ENCODE measurements around the gene NR3C1.
"Not testable (repeated sequence)": the region's sequence is repeated elsewhere in the genome, so short reads cannot be mapped to it uniquely, and the experiment has no call there.

Gene NR3C1

DNA sequence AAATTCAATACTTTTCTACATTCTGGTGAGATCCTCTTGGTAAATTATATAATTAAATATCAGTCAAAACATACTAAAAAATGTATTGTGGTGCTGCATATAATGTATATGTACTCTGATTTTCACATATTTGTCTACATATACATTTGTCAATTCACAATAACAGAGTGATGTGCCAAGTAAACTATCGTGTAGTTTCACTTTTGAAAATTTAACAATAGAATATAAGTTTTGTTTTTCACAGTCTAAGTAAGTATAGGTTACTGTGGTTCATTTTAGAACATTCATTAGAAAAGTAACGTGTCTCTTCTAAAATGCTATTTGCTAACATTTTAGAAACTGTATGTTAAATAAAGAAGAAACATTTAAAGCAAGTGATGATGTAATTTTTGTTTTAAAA, 73.6 kb downstream of the NR3C1 start:
- no peak for DNase-seq

DNA sequence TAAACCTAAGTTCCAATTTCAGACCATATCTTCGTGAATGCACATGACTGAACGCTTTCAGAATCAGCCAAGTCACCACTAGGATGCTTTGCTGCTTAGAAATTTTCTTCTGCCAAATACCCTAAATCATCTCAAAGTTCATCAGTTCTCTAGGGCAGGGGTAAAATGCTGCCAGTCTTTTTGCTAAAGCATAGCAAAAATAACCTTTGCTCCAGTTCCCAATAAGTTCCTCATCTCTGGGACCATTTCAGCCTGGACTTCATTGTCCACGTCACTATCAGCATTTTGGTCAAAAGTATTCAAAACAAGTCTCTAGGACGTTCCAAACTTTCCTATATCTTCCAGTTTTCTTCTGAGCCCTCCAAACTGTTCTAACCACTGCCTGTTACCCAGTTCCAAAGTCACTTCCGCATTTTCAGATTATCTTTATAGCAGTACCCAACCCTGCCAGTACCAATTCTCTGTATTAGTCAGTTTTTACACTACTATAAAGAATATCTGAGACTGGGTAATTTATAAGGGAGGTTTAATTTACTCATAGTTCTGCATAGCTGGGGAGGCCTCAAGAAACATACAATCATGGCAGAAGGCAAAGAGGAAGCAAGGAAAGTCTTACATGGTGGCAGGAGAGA, 74.8 kb downstream of the NR3C1 start:
- no peak for DNase-seq

- not testable (repeated sequence) for DNase-seq
Measured at GRCh38 chr5:143325086-143325485, 78.4 kb downstream of the NR3C1 start.

DNA sequence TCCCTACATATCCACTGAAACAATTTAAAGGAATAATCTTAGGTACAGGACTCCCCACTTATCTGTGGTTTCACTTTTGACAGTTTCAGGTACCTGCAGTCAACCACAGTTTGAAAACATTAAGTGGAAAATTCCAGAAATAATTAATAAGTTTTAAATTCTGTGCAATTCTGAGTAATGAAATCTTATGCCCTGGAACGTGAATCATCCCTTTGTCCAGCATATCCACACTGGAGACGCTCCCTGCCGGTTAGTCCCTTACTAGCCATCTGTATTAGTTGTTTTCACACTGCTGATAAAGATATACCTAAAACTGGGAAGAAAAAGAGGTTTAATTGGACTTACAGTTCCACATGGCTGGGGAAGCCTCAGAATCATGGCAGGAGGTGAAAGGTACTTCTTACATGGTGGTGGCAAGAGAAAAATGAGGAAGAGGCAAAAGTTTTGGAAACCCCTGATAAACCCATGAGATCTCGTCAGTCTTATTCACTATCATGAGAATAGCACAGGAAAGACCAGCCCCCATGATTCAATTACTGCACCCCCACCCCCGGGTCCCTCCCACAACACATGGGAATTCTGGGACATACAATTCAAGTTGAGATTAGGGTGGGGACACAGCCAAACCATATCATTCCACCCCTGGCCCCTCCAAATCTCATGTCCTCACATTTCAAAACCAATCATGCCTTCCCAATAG, 80.4 kb downstream of the NR3C1 start:
- DNase-seq = not testable (repeated sequence)

- no peak for DNase-seq
Measured at GRCh38 chr5:143322176-143322575, 81.3 kb downstream of the NR3C1 start.

GRCh38 chr5:143319437-143320227, 83.9 kb downstream of the NR3C1 start:
- no peak for DNase-seq

DNA sequence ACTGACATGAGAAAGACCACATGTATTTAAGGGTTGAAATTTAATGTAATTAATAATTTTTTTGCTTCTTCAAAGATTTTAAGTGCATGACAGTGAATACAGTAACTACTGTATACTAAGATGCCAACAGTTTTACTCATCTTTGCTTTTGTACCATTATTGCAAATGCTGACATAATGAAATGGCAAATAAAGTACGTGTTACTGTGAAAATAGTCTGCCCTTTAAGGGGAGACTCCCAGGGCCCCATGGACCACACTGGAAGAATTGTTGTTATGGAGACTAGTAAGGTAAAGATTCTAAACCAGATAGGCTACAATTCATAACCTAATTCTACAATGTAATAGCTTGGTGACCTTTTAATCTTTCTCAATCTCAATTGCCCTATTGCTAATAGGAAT, 84.7 kb downstream of the NR3C1 start:
- DNase-seq = no peak

- DNase-seq = no peak
Measured at GRCh38 chr5:143318270-143318669, 85.2 kb downstream of the NR3C1 start.

DNA sequence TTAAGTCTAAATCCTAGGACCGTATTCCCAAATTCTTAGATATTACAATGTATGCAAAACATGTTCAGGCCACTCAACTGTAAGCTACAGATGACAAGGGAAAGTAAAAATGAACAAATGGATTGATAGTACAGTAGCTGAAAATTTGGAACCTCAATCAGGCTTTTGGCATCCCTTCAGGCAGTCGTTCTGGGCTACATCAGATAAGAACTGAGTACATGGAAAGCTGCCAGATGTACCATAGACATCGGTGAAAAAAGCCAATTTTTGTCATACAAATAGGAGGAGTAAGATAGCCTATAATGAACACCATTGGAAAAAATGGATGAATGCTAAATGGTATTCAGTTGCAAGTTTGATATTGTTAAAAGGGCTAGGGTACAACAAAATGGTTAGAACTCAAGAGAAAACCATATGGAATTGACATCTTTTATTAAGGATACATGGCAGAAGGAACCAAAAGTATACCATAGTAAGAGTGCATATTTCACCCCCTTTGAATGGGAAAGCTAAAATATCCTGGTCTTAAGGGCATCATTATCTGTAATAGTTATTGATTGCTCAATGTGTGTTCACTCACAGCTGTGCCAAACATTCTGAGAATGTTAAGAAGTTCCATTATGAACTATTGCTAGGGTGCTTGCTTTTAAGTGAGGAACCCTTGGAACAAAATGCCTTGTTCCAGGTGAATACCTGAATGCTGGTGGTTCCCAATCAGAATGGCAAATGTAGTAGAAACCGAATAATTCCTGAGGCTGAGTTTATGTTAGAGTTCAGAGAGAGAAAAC, 86.4 kb downstream of the NR3C1 start:
- no peak for DNase-seq

DNA sequence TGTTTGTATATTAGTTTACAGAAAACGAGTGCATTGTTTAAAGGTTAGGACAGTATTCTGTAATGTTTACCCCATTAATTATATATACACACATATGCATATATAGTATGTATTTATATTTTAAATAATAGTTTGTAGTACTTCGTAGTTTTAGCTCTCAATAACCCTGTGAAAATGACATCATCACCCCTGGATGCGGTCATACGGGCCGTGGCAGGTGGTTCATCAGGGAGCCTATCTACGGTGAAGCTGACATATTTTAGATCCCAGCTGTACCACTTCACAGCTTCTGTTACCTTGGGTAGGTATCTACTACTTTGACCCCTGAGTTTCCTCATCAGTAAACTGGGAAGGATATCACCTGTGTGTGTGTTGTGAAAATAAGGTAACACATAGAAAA, 87.1 kb downstream of the NR3C1 start:
- no peak for DNase-seq

- DNase-seq = no peak
Measured at GRCh38 chr5:143315929-143316328, 87.6 kb downstream of the NR3C1 start.

- DNase-seq = no peak
Measured at GRCh38 chr5:143315214-143315613, 88.3 kb downstream of the NR3C1 start.

- no peak for DNase-seq
Measured at GRCh38 chr5:143314659-143315058, 88.8 kb downstream of the NR3C1 start.

- DNase-seq = no peak
Measured at GRCh38 chr5:143314099-143314498, 89.4 kb downstream of the NR3C1 start.

- no peak for DNase-seq
Measured at GRCh38 chr5:143313298-143313852, 90.1 kb downstream of the NR3C1 start.

- no peak for DNase-seq
Measured at GRCh38 chr5:143312822-143313221, 90.7 kb downstream of the NR3C1 start.

GRCh38 chr5:143311955-143312354, 91.5 kb downstream of the NR3C1 start:
- DNase-seq = no peak

DNA sequence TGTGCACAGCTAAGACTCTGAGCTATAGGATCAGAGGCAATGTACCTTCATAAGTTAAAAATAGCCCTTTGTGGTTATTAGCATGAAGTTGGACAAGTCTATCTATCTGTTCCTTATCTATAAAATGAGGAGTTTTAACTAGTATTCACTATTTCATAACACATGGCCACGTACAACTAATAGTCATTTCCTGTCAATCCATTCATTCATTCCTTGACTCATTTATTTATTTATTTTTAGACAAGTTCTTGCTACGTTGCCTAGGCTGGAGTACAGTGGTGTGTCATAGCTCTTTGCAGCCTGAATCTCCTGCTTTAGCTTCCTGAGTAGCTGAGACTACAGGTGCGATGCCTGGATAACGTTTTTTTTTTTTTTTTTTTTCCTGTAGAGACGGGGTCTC, 92.1 kb downstream of the NR3C1 start:
- no peak for DNase-seq

- no peak for DNase-seq
Measured at GRCh38 chr5:143309661-143310431, 93.6 kb downstream of the NR3C1 start.

DNA sequence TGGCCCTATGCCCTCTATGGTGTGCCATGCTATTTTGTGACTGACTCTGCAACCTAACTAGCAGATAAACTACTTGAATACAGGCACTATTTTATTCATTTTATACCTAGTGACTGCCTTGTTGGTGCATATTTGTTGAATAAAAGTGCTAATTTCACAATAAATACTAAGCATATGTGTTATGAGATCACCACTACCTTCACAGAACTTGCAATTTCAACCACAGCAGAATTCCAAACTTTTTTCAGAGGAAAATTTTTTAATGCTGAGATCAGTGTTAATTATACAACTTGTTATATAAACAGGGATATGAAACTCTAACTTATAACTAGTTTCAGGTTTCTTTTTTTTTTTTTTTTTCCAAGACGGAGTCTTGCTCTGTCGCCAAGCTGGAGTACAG, 94.8 kb downstream of the NR3C1 start:
- DNase-seq = no peak

DNA sequence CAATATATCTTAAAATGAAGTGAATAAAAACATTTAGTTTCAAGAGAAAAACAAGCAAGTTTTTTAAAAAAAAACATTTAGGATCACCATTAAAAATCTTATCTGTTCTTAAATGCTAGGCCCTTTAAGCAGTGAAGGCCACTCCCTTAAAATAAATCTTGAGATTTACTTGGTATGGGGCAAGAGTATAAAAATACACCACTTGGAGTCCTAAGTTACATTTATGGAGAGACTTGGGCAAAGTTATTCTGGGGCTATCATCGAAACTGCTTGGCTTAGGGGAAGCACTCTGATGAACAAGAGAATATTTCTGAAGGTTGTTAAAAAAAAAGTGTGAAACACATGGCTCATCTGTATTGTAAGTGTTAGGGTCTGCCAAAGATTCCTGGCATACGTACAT, 97.4 kb downstream of the NR3C1 start:
- no peak for DNase-seq

DNA sequence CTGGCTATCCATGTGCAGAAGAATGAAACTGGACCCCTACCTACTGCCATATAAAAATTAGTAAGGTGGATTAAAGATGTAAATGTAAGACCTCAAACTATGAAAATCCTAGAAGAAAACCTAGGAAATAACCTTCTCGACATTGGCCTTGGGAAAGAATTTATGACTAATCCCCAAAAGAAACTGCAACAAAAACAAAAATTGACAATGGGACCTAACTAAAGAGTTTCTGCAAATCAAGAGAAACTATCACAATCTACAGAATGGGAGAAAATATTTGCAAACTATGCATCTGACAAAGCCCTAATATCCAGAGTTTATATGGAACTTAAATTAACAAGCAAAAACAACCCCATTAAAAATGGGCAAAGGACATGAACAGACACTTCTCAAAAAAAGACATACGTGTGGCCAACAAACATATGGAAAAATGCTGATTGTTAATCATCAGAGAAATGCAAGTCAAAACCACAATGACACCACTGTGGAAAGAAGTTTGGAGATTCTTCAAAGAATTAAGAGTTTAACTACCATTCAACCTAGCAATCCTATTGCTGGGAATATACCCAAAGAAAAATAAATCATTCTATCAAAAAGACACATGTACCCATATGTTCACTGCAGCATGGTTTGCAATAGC, 98.5 kb downstream of the NR3C1 start:
- no peak for DNase-seq

All from NCI-H510A treated with DMSO at 0.1 percent for 48 hours (cell line).